Esophagus squamous epithelium (tissue), 4 donors: ENCODE measurements around the gene TMEM80.

Experiments
- POLR2A ChIP-seq, 4 donors: fragments of 450-650 bp; IDR thresholded peaks; one replicate each; pipeline ENCODE4 v1.6.1; 2017; ENCODE audit warnings: antibody characterized with exemption in 4 of 4, mild to moderate bottlenecking in 4 of 4, moderate library complexity in 3 of 4
- TF ChIP-seq, protein P1 (sequence below), 6 experiments: fragments of 450-650 bp in 4 of 6; fragments of 200-600 bp in 2 of 6; sonication (generic) in 2 of 6; IDR thresholded peaks; one replicate each; pipeline ENCODE4 v1.5.1; 2016 to 2019; ENCODE audit warnings: antibody characterized with exemption in 6 of 6, mild to moderate bottlenecking in 4 of 6, moderate library complexity in 4 of 6

DNA sequence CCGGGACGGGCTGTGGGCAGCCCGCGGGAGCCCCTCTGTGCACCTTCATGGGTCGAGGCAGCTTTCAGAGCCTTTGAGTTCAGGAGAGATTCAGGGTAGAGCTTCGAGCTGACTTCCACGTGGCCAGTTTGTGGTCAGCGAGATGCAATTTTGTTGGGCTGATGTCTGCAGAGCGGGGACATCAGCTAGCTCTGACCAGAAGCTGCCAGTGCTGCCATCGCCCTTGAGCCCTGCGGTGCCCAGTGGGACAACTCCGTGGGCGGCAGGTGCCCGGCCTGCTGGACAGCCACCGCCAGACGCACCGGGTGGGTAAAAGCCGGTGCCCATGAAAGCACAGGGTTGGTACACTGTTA lies 52.4 kb downstream of the TMEM80 start:
- no peak for TF ChIP-seq POLR2A (IDR thresholded peaks at IDR 0.05)
- TF ChIP-seq, protein P1, sequence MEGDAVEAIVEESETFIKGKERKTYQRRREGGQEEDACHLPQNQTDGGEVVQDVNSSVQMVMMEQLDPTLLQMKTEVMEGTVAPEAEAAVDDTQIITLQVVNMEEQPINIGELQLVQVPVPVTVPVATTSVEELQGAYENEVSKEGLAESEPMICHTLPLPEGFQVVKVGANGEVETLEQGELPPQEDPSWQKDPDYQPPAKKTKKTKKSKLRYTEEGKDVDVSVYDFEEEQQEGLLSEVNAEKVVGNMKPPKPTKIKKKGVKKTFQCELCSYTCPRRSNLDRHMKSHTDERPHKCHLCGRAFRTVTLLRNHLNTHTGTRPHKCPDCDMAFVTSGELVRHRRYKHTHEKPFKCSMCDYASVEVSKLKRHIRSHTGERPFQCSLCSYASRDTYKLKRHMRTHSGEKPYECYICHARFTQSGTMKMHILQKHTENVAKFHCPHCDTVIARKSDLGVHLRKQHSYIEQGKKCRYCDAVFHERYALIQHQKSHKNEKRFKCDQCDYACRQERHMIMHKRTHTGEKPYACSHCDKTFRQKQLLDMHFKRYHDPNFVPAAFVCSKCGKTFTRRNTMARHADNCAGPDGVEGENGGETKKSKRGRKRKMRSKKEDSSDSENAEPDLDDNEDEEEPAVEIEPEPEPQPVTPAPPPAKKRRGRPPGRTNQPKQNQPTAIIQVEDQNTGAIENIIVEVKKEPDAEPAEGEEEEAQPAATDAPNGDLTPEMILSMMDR (IDR thresholded peaks at IDR 0.05), result no peak
